ENCODE measurements around the gene FMO4.
"Not testable (repeated sequence)": the region's sequence is repeated elsewhere in the genome, so short reads cannot be mapped to it uniquely, and the experiment has no call there.

FMO4 gene

DNA sequence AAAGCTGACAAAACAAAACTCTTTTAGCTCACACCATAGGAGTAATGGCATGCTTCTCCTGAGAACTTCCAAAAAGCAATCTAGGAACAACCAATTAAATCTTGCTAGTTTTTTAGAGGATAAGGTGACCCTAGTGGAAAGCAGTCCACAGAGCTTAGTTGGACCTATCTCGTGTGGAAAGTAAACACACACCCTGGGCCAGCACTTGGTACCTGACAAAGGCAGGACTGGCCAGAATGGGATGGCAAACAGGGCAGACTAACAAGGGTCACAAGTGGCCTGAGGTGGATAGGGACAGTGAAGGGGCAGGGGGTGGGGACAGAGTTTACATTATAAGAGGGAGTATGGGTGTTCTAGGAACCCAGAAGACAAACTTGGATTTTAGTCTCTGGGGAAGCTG lies 22.0 kb downstream of the FMO4 start:
- Histone ChIP-seq H3K27ac (ENCODE audit: poor library complexity, severe bottlenecking) (no peak overlapping the region), H3K4me1 (ENCODE audit: insufficient read depth, poor library complexity, severe bottlenecking) (no peaks in the 10 kb centered on the region), H3K4me3 (ENCODE audit: severe bottlenecking) (no peak overlapping the region), H3K36me3 (ENCODE audit: low read depth) (no peaks in the 10 kb centered on the region), H3K27me3 (ENCODE audit: insufficient read depth, poor library complexity, severe bottlenecking) (no peaks in the 10 kb centered on the region), H3K9me3 (ENCODE audit: severe bottlenecking) (no peaks in the 10 kb centered on the region)
- DNase-seq (ENCODE audit: low spot score) = no peak
- no peak for TF ChIP-seq CTCF (IDR thresholded peaks at IDR 0.05; ENCODE audit: poor library complexity, severe bottlenecking)
- ATAC-seq (ENCODE audit: low read depth) = no peak

DNA sequence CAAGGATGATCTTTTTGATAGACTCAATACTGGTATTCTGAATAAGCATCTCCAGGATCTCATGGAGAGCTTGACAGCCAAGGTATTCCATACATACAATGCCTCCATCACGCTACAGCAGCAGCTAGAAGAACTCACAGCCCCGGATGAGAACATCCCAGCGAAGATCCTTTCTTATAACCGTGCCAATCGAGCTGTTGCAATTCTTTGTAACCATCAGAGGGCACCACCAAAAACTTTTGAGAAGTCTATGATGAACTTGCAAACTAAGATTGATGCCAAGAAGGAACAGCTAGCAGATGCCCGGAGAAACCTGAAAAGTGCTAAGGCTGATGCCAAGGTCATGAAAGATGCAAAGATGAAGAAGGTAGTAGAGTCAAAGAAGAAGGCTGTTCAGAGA lies 25.4 kb downstream of the FMO4 start:
- H3K4me1 ChIP-seq (ENCODE audit: insufficient read depth, poor library complexity, severe bottlenecking); H3K36me3 ChIP-seq (ENCODE audit: low read depth); H3K27me3 ChIP-seq (ENCODE audit: insufficient read depth, poor library complexity, severe bottlenecking); H3K9me3 ChIP-seq (ENCODE audit: severe bottlenecking); DNase-seq (ENCODE audit: low spot score); H3K4me3 ChIP-seq (ENCODE audit: severe bottlenecking); H3K27ac ChIP-seq (ENCODE audit: poor library complexity, severe bottlenecking); ATAC-seq (ENCODE audit: low read depth): not testable (repeated sequence)

- ATAC-seq (ENCODE audit: low read depth) = no peak
Observed at GRCh38 chr1:171343727-171344472, 29.9 kb downstream of the FMO4 start.

DNA sequence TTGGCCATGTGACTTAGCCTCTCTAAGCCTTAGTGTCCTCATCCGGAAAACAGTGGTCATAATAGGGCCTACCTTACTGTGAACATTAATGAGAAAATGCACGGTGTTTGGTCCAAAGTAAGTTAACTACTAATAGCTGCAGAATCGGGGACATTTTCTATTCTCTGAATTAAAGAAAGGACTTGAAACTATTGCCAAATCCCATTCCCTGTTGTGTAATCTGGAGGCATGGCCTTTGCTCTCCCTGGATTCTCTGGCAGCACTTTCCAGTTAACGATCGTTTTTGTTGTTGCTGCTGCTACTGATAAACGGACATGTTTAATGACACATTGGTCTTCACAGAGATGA lies 30.5 kb downstream of the FMO4 start:
- Histone ChIP-seq H3K4me1 (ENCODE audit: insufficient read depth, poor library complexity, severe bottlenecking) (no peaks in the 10 kb centered on the region), H3K27ac (ENCODE audit: poor library complexity, severe bottlenecking) (no peak overlapping the region), H3K4me3 (ENCODE audit: severe bottlenecking) (no peak overlapping the region), H3K36me3 (ENCODE audit: low read depth) (no peaks in the 10 kb centered on the region), H3K27me3 (ENCODE audit: insufficient read depth, poor library complexity, severe bottlenecking) (no peaks in the 10 kb centered on the region), H3K9me3 (ENCODE audit: severe bottlenecking) (no peaks in the 10 kb centered on the region)
- TF ChIP-seq CTCF (IDR thresholded peaks at IDR 0.05; ENCODE audit: poor library complexity, severe bottlenecking) = no peak
- DNase-seq (ENCODE audit: low spot score) = no peak
- ATAC-seq (ENCODE audit: low read depth) = no peak

More at GRCh38 chr1:171343727-171344472, 29.9 kb downstream of the FMO4 start:
- Histone ChIP-seq H3K9me3 (ENCODE audit: severe bottlenecking) (no peaks in the 10 kb centered on the region), H3K27ac (ENCODE audit: poor library complexity, severe bottlenecking) (no peak overlapping the region), H3K36me3 (ENCODE audit: low read depth) (no peaks in the 10 kb centered on the region), H3K4me1 (ENCODE audit: insufficient read depth, poor library complexity, severe bottlenecking) (no peaks in the 10 kb centered on the region), H3K4me3 (ENCODE audit: severe bottlenecking) (no peak overlapping the region), H3K27me3 (ENCODE audit: insufficient read depth, poor library complexity, severe bottlenecking) (no peaks in the 10 kb centered on the region)
- DNase-seq (ENCODE audit: low spot score) = no peak
- TF ChIP-seq CTCF (IDR thresholded peaks at IDR 0.05; ENCODE audit: poor library complexity, severe bottlenecking) = no peak

- TF ChIP-seq CTCF (IDR thresholded peaks at IDR 0.05; ENCODE audit: poor library complexity, severe bottlenecking) = no peak
- Histone ChIP-seq H3K36me3 (ENCODE audit: low read depth) (no peaks in the 10 kb centered on the region), H3K27ac (ENCODE audit: poor library complexity, severe bottlenecking) (no peak overlapping the region), H3K9me3 (ENCODE audit: severe bottlenecking) (no peaks in the 10 kb centered on the region), H3K27me3 (ENCODE audit: insufficient read depth, poor library complexity, severe bottlenecking) (no peaks in the 10 kb centered on the region), H3K4me3 (ENCODE audit: severe bottlenecking) (no peak overlapping the region), H3K4me1 (ENCODE audit: insufficient read depth, poor library complexity, severe bottlenecking) (no peaks in the 10 kb centered on the region)
- no peak for DNase-seq (ENCODE audit: low spot score)
- ATAC-seq (ENCODE audit: low read depth) = no peak
Observed at GRCh38 chr1:171345536-171345935, 31.6 kb downstream of the FMO4 start.

All from RWPE2 (cell line).